SK-N-SH treated with all-trans-retinoic acid at 6 μM for 48 hours (cell line): ENCODE results near the gene SOCS1.

Source experiments
- ATAC-seq: fragments of 200-7000 bp; cut with Tn5 transposase; 3 replicates; pipeline ENCODE4 v1.9.1; 2020; ENCODE audit warnings: mild to moderate bottlenecking, moderate library complexity
- ARNTL ChIP-seq: fragments of 450-650 bp; formaldehyde crosslinking; IDR thresholded peaks from 2 replicates; pipeline ENCODE4 v1.5.0; 2020; ENCODE audit warnings: low read depth, mild to moderate bottlenecking, moderate library complexity, borderline replicate concordance
- CSDC2 ChIP-seq: fragments of 250-450 bp; sonication (Bioruptor Pico); IDR thresholded peaks from 2 replicates; pipeline ENCODE4 v1.5.0; 2020; ENCODE audit warnings: mild to moderate bottlenecking, moderate library complexity
- ESRRG ChIP-seq: fragments of 250-450 bp; sonication (Bioruptor Pico); IDR thresholded peaks from 2 replicates; pipeline ENCODE4 v1.6.1; 2021; ENCODE audit warnings: mild to moderate bottlenecking
- GLIS3 ChIP-seq: fragments of 250-450 bp; sonication (Bioruptor Pico); IDR thresholded peaks from 2 replicates; pipeline ENCODE4 v1.5.0; 2020; ENCODE audit warnings: mild to moderate bottlenecking, moderate library complexity
- ISL1 ChIP-seq: fragments of 250-450 bp; sonication (Bioruptor Pico); IDR thresholded peaks from 2 replicates; pipeline ENCODE4 v2.1.2; 2022; ENCODE audit warnings: mild to moderate bottlenecking, moderate library complexity
- PPARA ChIP-seq: fragments of 250-450 bp; sonication (Bioruptor Pico); IDR thresholded peaks from 2 replicates; pipeline ENCODE4 v1.5.0; 2020; ENCODE audit warnings: mild to moderate bottlenecking, borderline replicate concordance
- RARB ChIP-seq: fragments of 250-450 bp; sonication (Bioruptor Pico); IDR thresholded peaks from 2 replicates; pipeline ENCODE4 v1.8.0; 2021; ENCODE audit warnings: mild to moderate bottlenecking, moderate library complexity
- SNAI2 ChIP-seq: fragments of 250-450 bp; sonication (Bioruptor Pico); IDR thresholded peaks from 2 replicates; pipeline ENCODE4 v1.5.0; 2020; ENCODE audit warnings: mild to moderate bottlenecking, moderate library complexity
- TCF4 ChIP-seq: fragments of 250-450 bp; sonication (Bioruptor Pico); IDR thresholded peaks from 2 replicates; pipeline ENCODE4 v1.8.0; 2021; ENCODE audit warnings: mild to moderate bottlenecking, moderate library complexity, borderline replicate concordance
- ZC3H10 ChIP-seq: fragments of 250-450 bp; sonication (Bioruptor Pico); IDR thresholded peaks from 2 replicates; pipeline ENCODE4 v1.5.1; 2021; ENCODE audit warnings: mild to moderate bottlenecking, moderate library complexity
- ZFP3 ChIP-seq: fragments of 250-450 bp; sonication (Bioruptor Pico); IDR thresholded peaks from 2 replicates; pipeline ENCODE4 v1.5.0; 2020; ENCODE audit warnings: mild to moderate bottlenecking, moderate library complexity
- ZFP30 ChIP-seq: fragments of 450-650 bp; formaldehyde crosslinking; IDR thresholded peaks from 2 replicates; pipeline ENCODE4 v1.5.0; 2022; ENCODE audit warnings: mild to moderate bottlenecking, moderate library complexity
- ZNF565 ChIP-seq: fragments of 450-650 bp; formaldehyde crosslinking; conservative IDR thresholded peaks from 2 replicates; pipeline ENCODE4 v1.5.0; 2020; ENCODE audit warnings: low read depth, mild to moderate bottlenecking, moderate library complexity
- ZNF70 ChIP-seq: fragments of 450-650 bp; formaldehyde crosslinking; IDR thresholded peaks from 2 replicates; pipeline ENCODE4 v1.5.0; 2020; ENCODE audit warnings: mild to moderate bottlenecking, moderate library complexity
- ZNF8 ChIP-seq: fragments of 450-650 bp; formaldehyde crosslinking; IDR thresholded peaks from 2 replicates; pipeline ENCODE4 v1.5.0; 2020; ENCODE audit warnings: mild to moderate bottlenecking, moderate library complexity
- TF ChIP-seq, protein P1 (sequence below): fragments of 250-450 bp; sonication (Bioruptor Pico); IDR thresholded peaks from 2 replicates; pipeline ENCODE4 v1.5.1; 2020; ENCODE audit warnings: low read depth, mild to moderate bottlenecking, moderate library complexity
- TF ChIP-seq, protein P2 (sequence below): fragments of 250-450 bp; sonication (Bioruptor Pico); IDR thresholded peaks from 2 replicates; pipeline ENCODE4 v1.5.1; 2021; ENCODE audit warnings: mild to moderate bottlenecking, moderate library complexity
- TF ChIP-seq, protein P3 (sequence below): fragments of 250-450 bp; sonication (Bioruptor Pico); IDR thresholded peaks from 2 replicates; pipeline ENCODE4 v1.8.0; 2020; ENCODE audit warnings: mild to moderate bottlenecking, moderate library complexity, borderline replicate concordance
- TF ChIP-seq, protein P4 (sequence below): fragments of 250-450 bp; sonication (Bioruptor Pico); IDR thresholded peaks from 2 replicates; pipeline ENCODE4 v1.5.0; 2020; ENCODE audit warnings: mild to moderate bottlenecking, moderate library complexity

Gene SOCS1

DNA sequence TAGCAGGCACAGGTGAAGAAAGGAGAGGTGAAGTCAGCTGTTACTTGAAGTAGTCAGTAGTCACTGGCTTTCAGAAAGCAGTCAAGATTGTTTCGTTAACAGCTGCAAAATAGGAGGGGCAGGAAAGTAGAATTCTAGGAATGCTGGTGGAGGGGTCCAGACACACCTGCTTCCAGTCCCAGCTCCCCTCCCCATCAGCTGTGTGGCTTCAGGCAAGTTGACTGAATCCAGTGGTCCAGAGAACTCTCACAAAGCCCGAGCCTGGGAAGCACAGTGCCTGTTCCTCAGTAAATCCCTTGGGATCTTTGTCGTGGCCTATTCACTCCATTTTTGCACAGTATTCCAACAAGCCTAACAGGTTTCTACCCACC, 4.6 kb upstream of the SOCS1 start:
- TF ChIP-seq, protein P1, sequence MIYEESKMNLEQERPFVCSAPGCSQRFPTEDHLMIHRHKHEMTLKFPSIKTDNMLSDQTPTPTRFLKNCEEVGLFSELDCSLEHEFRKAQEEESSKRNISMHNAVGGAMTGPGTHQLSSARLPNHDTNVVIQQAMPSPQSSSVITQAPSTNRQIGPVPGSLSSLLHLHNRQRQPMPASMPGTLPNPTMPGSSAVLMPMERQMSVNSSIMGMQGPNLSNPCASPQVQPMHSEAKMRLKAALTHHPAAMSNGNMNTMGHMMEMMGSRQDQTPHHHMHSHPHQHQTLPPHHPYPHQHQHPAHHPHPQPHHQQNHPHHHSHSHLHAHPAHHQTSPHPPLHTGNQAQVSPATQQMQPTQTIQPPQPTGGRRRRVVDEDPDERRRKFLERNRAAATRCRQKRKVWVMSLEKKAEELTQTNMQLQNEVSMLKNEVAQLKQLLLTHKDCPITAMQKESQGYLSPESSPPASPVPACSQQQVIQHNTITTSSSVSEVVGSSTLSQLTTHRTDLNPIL (CRISPR knock-in tag), result no peak
- TF ChIP-seq SNAI2 (CRISPR knock-in tag) (no peak), ESRRG (CRISPR knock-in tag) (no peak), ISL1 (CRISPR knock-in tag) (no peak)

DNA sequence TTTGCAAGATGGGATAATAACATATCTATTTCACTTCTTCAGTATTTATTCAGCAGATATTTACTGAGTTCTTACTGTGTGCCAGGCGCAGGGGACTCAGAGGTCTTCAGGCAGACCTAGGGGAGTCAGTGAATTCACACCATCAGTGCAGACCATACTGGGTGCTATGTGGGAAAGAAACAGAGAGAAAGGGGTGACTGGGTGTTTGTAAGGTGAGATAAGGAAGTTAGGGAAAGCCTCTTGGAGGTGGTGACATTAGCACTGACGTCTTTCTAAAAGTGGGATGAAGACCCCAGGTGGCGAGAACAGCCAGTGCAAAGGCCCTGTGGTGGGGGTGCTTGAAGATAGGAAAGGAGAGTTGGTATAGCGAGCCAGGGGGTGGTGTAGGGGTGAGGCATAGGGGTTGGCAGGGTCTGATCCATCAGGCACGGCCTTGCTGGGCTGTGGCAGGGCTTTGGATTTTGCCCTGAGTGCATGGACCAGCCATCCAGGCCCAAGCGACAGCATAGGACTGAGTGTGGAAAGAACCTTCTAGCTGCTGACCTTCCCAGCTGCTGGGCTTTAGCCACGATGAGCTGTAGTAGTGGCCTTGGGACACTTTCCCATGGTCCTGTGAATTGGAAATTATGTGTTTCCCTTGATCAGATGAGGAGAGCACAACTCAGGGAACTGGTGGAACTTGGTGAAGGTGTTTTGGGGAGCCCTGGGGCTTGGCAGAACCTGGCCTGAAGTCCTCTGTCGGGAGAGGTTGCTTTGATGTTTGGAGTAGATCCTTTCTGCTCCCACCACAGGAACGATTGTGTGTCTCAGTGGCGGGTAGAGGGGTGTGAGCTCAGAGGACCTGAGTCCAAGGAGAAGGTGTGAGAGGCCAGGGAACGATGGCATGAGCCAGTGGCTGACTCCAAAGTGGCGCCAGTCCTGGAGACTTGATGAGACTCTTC, 3.9 kb upstream of the SOCS1 start:
- ATAC-seq, result no peak
- no peak for TF ChIP-seq CSDC2 (CRISPR knock-in tag)
- TF ChIP-seq ESRRG (CRISPR knock-in tag), result no peak
- no peak for TF ChIP-seq SNAI2 (CRISPR knock-in tag)
- TF ChIP-seq ARNTL (CRISPR knock-in tag), result no peak
- TF ChIP-seq ZFP3, result no peak
- no peak for TF ChIP-seq RARB (CRISPR knock-in tag)
- TF ChIP-seq ZNF70 (CRISPR knock-in tag), result no peak
- TF ChIP-seq GLIS3 (CRISPR knock-in tag), result no peak
- TF ChIP-seq ZNF8 (CRISPR knock-in tag), result no peak
- no peak for TF ChIP-seq ZFP30 (CRISPR knock-in tag)
- TF ChIP-seq, protein P2, sequence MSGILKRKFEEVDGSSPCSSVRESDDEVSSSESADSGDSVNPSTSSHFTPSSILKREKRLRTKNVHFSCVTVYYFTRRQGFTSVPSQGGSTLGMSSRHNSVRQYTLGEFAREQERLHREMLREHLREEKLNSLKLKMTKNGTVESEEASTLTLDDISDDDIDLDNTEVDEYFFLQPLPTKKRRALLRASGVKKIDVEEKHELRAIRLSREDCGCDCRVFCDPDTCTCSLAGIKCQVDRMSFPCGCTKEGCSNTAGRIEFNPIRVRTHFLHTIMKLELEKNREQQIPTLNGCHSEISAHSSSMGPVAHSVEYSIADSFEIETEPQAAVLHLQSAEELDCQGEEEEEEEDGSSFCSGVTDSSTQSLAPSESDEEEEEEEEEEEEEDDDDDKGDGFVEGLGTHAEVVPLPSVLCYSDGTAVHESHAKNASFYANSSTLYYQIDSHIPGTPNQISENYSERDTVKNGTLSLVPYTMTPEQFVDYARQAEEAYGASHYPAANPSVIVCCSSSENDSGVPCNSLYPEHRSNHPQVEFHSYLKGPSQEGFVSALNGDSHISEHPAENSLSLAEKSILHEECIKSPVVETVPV (CRISPR knock-in tag), result no peak
- no peak for TF ChIP-seq TCF4 (CRISPR knock-in tag)
- no peak for TF ChIP-seq ZNF565 (CRISPR knock-in tag)
- no peak for TF ChIP-seq ISL1 (CRISPR knock-in tag)
- TF ChIP-seq, protein P3, sequence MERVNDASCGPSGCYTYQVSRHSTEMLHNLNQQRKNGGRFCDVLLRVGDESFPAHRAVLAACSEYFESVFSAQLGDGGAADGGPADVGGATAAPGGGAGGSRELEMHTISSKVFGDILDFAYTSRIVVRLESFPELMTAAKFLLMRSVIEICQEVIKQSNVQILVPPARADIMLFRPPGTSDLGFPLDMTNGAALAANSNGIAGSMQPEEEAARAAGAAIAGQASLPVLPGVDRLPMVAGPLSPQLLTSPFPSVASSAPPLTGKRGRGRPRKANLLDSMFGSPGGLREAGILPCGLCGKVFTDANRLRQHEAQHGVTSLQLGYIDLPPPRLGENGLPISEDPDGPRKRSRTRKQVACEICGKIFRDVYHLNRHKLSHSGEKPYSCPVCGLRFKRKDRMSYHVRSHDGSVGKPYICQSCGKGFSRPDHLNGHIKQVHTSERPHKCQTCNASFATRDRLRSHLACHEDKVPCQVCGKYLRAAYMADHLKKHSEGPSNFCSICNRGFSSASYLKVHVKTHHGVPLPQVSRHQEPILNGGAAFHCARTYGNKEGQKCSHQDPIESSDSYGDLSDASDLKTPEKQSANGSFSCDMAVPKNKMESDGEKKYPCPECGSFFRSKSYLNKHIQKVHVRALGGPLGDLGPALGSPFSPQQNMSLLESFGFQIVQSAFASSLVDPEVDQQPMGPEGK (CRISPR knock-in tag), result no peak
- TF ChIP-seq ZC3H10, result no peak
- TF ChIP-seq, protein P4, sequence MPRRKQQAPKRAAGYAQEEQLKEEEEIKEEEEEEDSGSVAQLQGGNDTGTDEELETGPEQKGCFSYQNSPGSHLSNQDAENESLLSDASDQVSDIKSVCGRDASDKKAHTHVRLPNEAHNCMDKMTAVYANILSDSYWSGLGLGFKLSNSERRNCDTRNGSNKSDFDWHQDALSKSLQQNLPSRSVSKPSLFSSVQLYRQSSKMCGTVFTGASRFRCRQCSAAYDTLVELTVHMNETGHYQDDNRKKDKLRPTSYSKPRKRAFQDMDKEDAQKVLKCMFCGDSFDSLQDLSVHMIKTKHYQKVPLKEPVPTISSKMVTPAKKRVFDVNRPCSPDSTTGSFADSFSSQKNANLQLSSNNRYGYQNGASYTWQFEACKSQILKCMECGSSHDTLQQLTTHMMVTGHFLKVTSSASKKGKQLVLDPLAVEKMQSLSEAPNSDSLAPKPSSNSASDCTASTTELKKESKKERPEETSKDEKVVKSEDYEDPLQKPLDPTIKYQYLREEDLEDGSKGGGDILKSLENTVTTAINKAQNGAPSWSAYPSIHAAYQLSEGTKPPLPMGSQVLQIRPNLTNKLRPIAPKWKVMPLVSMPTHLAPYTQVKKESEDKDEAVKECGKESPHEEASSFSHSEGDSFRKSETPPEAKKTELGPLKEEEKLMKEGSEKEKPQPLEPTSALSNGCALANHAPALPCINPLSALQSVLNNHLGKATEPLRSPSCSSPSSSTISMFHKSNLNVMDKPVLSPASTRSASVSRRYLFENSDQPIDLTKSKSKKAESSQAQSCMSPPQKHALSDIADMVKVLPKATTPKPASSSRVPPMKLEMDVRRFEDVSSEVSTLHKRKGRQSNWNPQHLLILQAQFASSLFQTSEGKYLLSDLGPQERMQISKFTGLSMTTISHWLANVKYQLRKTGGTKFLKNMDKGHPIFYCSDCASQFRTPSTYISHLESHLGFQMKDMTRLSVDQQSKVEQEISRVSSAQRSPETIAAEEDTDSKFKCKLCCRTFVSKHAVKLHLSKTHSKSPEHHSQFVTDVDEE, result no peak
- TF ChIP-seq, protein P1 (CRISPR knock-in tag), result no peak

More for the DNA sequence above, 4.6 kb upstream of the SOCS1 start:
- no peak for ATAC-seq

DNA sequence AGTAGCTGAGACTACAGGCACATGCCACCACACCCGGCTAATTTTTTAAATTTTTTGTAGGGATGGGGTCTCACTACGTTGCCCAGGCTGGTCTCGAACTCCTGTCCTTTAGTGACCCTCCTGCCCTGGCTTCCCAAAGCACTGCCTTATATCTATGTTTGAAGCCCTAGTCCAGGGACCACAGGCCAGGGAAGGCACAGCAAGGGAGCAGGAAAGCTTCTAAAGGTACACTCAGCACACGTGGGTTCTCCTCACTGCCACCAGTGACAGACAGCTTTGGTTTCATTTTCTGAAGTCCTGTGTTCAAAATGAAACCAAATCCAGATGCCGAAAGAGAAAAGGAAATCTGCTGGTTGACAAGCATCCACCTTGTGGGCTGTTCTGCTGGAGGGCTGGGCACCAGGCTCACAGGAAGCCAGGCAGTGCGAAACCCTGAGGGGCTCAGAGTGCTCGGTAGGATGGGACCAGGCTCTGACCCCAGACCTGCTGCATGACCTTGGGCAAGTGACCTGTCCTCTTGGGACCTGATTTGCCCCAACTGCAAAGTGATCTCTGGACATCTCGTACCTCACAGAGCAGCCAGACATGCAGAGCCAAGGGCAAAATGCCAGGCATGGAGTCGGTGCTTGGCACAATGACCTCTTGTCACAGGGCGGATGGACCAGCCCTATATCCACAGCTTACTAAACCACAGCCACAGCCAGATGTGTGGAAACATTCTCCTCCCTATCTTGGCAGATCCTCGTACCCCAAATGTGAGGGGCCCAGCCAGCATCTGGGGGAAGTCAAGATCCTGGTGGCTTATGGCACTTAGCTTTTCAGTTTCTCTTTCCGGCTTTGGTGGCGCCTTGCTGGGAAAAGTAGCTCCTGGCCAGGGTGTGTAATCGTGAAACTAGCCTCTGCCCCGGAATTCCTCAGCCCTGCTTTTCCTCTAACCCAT, 2.8 kb upstream of the SOCS1 start:
- TF ChIP-seq, protein P2 (CRISPR knock-in tag), result no peak
- TF ChIP-seq PPARA (CRISPR knock-in tag), result no peak
- no peak for TF ChIP-seq RARB (CRISPR knock-in tag)
- no peak for TF ChIP-seq ZNF8 (CRISPR knock-in tag)
- no peak for ATAC-seq
